Endothelial cell of umbilical vein (primary cell): ENCODE measurements around the gene RNF150.

Experiments
- EZH2 ChIP-seq: IDR thresholded peaks from 2 replicates; pipeline ENCODE4 v1.6.1; 2012; ENCODE audit warnings: borderline replicate concordance, low read depth, mild to moderate bottlenecking, moderate library complexity, low read length, inconsistent platforms; ENCODE audit not compliant: severe bottlenecking
- FOS ChIP-seq: IDR thresholded peaks from 2 replicates; pipeline ENCODE4 v1.6.1; 2011; ENCODE audit warnings: mild to moderate bottlenecking, low read length, moderate library complexity, borderline replicate concordance; ENCODE audit not compliant: insufficient read depth
- GATA2 ChIP-seq: IDR thresholded peaks from 2 replicates; pipeline ENCODE4 v1.7.0; 2011; ENCODE audit warnings: low read depth, mild to moderate bottlenecking, moderate library complexity, mixed read lengths, low read length; ENCODE audit not compliant: insufficient read length, insufficient read depth
- JUN ChIP-seq: IDR thresholded peaks from 2 replicates; pipeline ENCODE4 v1.6.1; 2011; ENCODE audit warnings: borderline replicate concordance, low read depth; ENCODE audit not compliant: insufficient read length, insufficient read depth
- MAX ChIP-seq: IDR thresholded peaks from 2 replicates; pipeline ENCODE4 v1.6.1; 2011; ENCODE audit not compliant: insufficient read depth, insufficient read length
- MYC ChIP-seq: IDR thresholded peaks from one replicate; pipeline ENCODE4 v1.6.1; 2011; ENCODE audit warnings: mild to moderate bottlenecking, low read depth, low read length
- POLR2A ChIP-seq: IDR thresholded peaks from 2 replicates; pipeline ENCODE4 v1.6.1; 2012; ENCODE audit warnings: low read depth, mild to moderate bottlenecking, control low read depth, low read length
- POLR2AphosphoS5 ChIP-seq: IDR thresholded peaks from 2 replicates; pipeline ENCODE4 v1.6.1; 2012; ENCODE audit warnings: low read depth, mild to moderate bottlenecking, control low read depth, low read length, moderate library complexity; ENCODE audit not compliant: insufficient read depth
- TF ChIP-seq, protein P1 (sequence below), 2 donors: IDR thresholded peaks; 1 replicate in 1 of 2; 2 replicates in 1 of 2; pipeline ENCODE4 v1.5.1; 2011; ENCODE audit warnings: low read length in 2 of 2, mild to moderate bottlenecking in 2 of 2, moderate library complexity in 2 of 2, control low read depth in 1 of 2, inconsistent platforms in 1 of 2, low read depth in 1 of 2; ENCODE audit not compliant: insufficient read depth in 1 of 2; ENCODE audit errors: extremely low read depth in 1 of 2

GRCh38 chr4:141011901-141012315, 121.4 kb downstream of the RNF150 start:
- TF ChIP-seq, protein P1, sequence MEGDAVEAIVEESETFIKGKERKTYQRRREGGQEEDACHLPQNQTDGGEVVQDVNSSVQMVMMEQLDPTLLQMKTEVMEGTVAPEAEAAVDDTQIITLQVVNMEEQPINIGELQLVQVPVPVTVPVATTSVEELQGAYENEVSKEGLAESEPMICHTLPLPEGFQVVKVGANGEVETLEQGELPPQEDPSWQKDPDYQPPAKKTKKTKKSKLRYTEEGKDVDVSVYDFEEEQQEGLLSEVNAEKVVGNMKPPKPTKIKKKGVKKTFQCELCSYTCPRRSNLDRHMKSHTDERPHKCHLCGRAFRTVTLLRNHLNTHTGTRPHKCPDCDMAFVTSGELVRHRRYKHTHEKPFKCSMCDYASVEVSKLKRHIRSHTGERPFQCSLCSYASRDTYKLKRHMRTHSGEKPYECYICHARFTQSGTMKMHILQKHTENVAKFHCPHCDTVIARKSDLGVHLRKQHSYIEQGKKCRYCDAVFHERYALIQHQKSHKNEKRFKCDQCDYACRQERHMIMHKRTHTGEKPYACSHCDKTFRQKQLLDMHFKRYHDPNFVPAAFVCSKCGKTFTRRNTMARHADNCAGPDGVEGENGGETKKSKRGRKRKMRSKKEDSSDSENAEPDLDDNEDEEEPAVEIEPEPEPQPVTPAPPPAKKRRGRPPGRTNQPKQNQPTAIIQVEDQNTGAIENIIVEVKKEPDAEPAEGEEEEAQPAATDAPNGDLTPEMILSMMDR (IDR thresholded peaks at IDR 0.05; ENCODE audit: extremely low read depth in 1 of 2, insufficient read depth in 1 of 2, low read depth in 1 of 2, low read length in 2 of 2): no peak
- TF ChIP-seq POLR2AphosphoS5: no peak
- TF ChIP-seq EZH2: no peak
- TF ChIP-seq POLR2A: no peak
- TF ChIP-seq MAX: no peak
- TF ChIP-seq MYC: no peak
- TF ChIP-seq GATA2: no peak
- TF ChIP-seq FOS: no peak
- TF ChIP-seq JUN: no peak
